Endothelial cell of umbilical vein (primary cell): ENCODE results near the gene SCN7A. TPM values are rescaled to one million over a fixed set of nuclear protein-coding genes. Genes with fewer than 3 reads are reported as not detected.

Experiments used
- BruUV-seq: library from RNA; stranded (reverse); fragments of 400-500 nt; replicated peaks from 2 replicates; lab custom pipeline; 2021; lab: Mats Ljungman, UMichigan
- CTCF ChIA-PET: fragments of 300-600, 350-600 bp; sonication (Branson Sonifier 250); formaldehyde crosslinking; loops from one replicate; lab custom pipeline; 2021; ENCODE audit warnings: antibody characterized with exemption, inconsistent platforms; lab: Charles Lee
- POLR2A ChIA-PET: fragments of 300-600, 350-600 bp; sonication (Branson Sonifier 250); formaldehyde crosslinking; loops from one replicate; lab custom pipeline; 2021; ENCODE audit warnings: antibody characterized with exemption, inconsistent platforms; lab: Charles Lee
- DNase-seq: peaks from one replicate; pipeline ENCODE4 v3.0.0-alpha.2; 2011; ENCODE audit warnings: low read depth, low spot score
- FAIRE-seq: peaks from 2 replicates; lab custom pipeline; 2011; peaks lifted over from hg19 to GRCh38; lab: Jason Lieb, UNC
- H2AFZ ChIP-seq: 2 replicates; pipeline ENCODE4 v1.6.0; 2012; ENCODE audit warnings: low read depth, low read length, control low read depth, inconsistent platforms
- H3K27ac ChIP-seq: 2 replicates; pipeline ENCODE4 v1.5.1; 2011; ENCODE audit warnings: low read depth, mild to moderate bottlenecking, control low read depth, low read length, moderate library complexity; ENCODE audit not compliant: insufficient read depth
- H3K27me3 ChIP-seq, 2 experiments: 2 replicates each; pipeline versions ENCODE4 v1.6.0 to v1.6.1; 2011; ENCODE audit warnings: low read length in 2 of 2, mixed read lengths in 1 of 2; ENCODE audit not compliant: control insufficient read depth in 2 of 2, insufficient read depth in 2 of 2
- H3K36me3 ChIP-seq, 2 experiments: 2 replicates in 1 of 2; 3 replicates in 1 of 2; pipeline ENCODE4 v1.5.1; 2011; ENCODE audit warnings: low read length in 2 of 2, mild to moderate bottlenecking in 1 of 2, moderate library complexity in 1 of 2; ENCODE audit not compliant: control insufficient read depth in 2 of 2, insufficient read depth in 2 of 2; ENCODE audit errors: extremely low read depth in 1 of 2
- H3K4me1 ChIP-seq: 3 replicates; pipeline ENCODE4 v1.5.1; 2011; ENCODE audit warnings: mild to moderate bottlenecking, low read length; ENCODE audit not compliant: control insufficient read depth, insufficient read depth; ENCODE audit errors: extremely low read depth
- H3K4me2 ChIP-seq: 2 replicates; pipeline ENCODE4 v1.6.1; 2011; ENCODE audit warnings: low read length, control low read depth, mixed read lengths; ENCODE audit not compliant: insufficient read depth
- H3K4me3 ChIP-seq, 3 experiments: fragments of 200-600 bp in 1 of 3; sonication (generic), shearing (Covaris generic) in 1 of 3; replicated peaks in 1 of 3; 2 replicates each; pipeline ENCODE4 v1.5.1; 2011 to 2016; ENCODE audit warnings: control low read depth in 3 of 3, low read length in 3 of 3, mild to moderate bottlenecking in 2 of 3, inconsistent platforms in 1 of 3, low read depth in 1 of 3, moderate library complexity in 1 of 3; ENCODE audit not compliant: insufficient read depth in 1 of 3
- H3K79me2 ChIP-seq: 2 replicates; pipeline ENCODE4 v1.6.0; 2012; ENCODE audit warnings: low read length, inconsistent platforms; ENCODE audit not compliant: control insufficient read depth, insufficient read depth
- H3K9ac ChIP-seq: replicated peaks from 2 replicates; pipeline ENCODE3; 2011; ENCODE audit warnings: low read length, control low read depth; ENCODE audit not compliant: insufficient read depth; ENCODE audit errors: extremely low read depth
- H3K9me1 ChIP-seq: replicated peaks from 3 replicates; pipeline ENCODE4 v1.6.0; 2011; ENCODE audit warnings: mild to moderate bottlenecking, low read length; ENCODE audit not compliant: control insufficient read depth, insufficient read depth; ENCODE audit errors: extremely low read depth
- H3K9me3 ChIP-seq: replicated peaks from 2 replicates; pipeline ENCODE4 v1.5.1; 2012; ENCODE audit warnings: low read length, inconsistent platforms; ENCODE audit not compliant: control insufficient read depth, insufficient read depth
- H4K20me1 ChIP-seq: replicated peaks from 2 replicates; pipeline ENCODE3; 2011; ENCODE audit warnings: mild to moderate bottlenecking, low read length; ENCODE audit not compliant: control insufficient read depth, insufficient read depth; ENCODE audit errors: extremely low read depth
- EZH2 ChIP-seq: IDR thresholded peaks from 2 replicates; pipeline ENCODE4 v1.6.1; 2012; ENCODE audit warnings: borderline replicate concordance, low read depth, mild to moderate bottlenecking, moderate library complexity, low read length, inconsistent platforms; ENCODE audit not compliant: severe bottlenecking
- GATA2 ChIP-seq: IDR thresholded peaks from 2 replicates; pipeline ENCODE4 v1.7.0; 2011; ENCODE audit warnings: low read depth, mild to moderate bottlenecking, moderate library complexity, mixed read lengths, low read length; ENCODE audit not compliant: insufficient read length, insufficient read depth
- JUN ChIP-seq: IDR thresholded peaks from 2 replicates; pipeline ENCODE4 v1.6.1; 2011; ENCODE audit warnings: borderline replicate concordance, low read depth; ENCODE audit not compliant: insufficient read length, insufficient read depth
- MYC ChIP-seq: IDR thresholded peaks from one replicate; pipeline ENCODE4 v1.6.1; 2011; ENCODE audit warnings: mild to moderate bottlenecking, low read depth, low read length
- POLR2AphosphoS5 ChIP-seq: IDR thresholded peaks from 2 replicates; pipeline ENCODE4 v1.6.1; 2012; ENCODE audit warnings: low read depth, mild to moderate bottlenecking, control low read depth, low read length, moderate library complexity; ENCODE audit not compliant: insufficient read depth
- dilution Hi-C: fragments of 300-500 bp; cut with MboI; formaldehyde crosslinking; loops from one replicate; pipeline ENCODE4 v1.15.0; 2019; ENCODE audit warnings: low sequenced_read_pairs; ENCODE audit not compliant: extremely low pct_ligation_motif_present
- intact Hi-C: fragments of 100-400 bp; cut with micrococcal nuclease; formaldehyde crosslinking; loops from one replicate; pipeline ENCODE4 v1.10.0; 2022
- polyA plus RNA-seq, 4 experiments: library from polyadenylated mRNA; depleted of rRNA in 3 of 4; stranded (reverse) in 3 of 4; unstranded in 1 of 4; fragments of >200 nt; gene quantifications; 2 replicates each; pipeline versions ENCODE4 v1.2.1 to v1.2.3, GENCODE V29; 2011 to 2012; ENCODE audit warnings: missing spikeins in 1 of 4
- total RNA-seq: library from RNA; stranded (reverse); gene quantifications from 2 replicates; pipeline ENCODE4 v1.2.3, GENCODE V29; 2021
- TF ChIP-seq, protein P1 (sequence below), 2 donors: IDR thresholded peaks; 1 replicate in 1 of 2; 2 replicates in 1 of 2; pipeline ENCODE4 v1.5.1; 2011; ENCODE audit warnings: low read length in 2 of 2, mild to moderate bottlenecking in 2 of 2, moderate library complexity in 2 of 2, control low read depth in 1 of 2, inconsistent platforms in 1 of 2, low read depth in 1 of 2; ENCODE audit not compliant: insufficient read depth in 1 of 2; ENCODE audit errors: extremely low read depth in 1 of 2

The SCN7A gene
- total and polyA plus RNA-seq, 2 donors (not counting 3 experiments of a cell fraction or from before 2014, with no cell fraction given), result not detected

DNA sequence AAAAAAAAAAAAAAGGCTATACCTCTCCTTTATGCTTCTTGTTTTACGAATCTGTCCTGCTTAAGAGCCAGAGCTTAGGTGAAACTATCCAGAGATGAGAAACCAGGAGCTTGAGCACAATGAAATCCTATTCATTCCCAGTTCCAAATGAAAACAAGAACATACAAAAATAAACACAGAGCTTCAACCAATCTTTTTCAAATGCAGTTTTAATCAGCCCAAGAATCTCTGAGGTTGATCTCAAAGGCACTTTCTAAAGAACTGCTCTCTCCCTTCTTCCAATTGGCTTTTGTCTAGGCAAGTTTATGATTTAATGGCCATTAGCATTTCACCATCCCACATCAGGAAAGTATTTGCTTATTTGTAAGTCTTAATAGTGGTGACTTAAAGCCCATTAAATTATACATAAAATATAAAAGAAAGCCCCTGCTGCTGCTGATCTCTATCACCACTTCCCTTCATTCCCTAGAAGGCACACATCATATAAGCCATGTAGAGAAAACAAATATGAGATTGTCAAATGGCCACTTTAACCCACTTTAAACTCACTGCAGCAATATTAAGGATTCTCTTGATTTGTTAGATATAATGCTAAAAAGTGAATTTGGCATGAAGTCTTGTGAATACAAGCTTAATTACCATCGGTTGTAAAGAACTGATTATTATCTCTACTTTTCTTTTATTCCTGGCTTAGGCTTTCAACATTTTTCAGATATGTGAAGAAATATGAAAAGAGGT is 89.0 kb downstream of the SCN7A start:
- H3K27me3 ChIP-seq, result no peaks in the 10 kb centered on the region
- TF ChIP-seq, protein P1, sequence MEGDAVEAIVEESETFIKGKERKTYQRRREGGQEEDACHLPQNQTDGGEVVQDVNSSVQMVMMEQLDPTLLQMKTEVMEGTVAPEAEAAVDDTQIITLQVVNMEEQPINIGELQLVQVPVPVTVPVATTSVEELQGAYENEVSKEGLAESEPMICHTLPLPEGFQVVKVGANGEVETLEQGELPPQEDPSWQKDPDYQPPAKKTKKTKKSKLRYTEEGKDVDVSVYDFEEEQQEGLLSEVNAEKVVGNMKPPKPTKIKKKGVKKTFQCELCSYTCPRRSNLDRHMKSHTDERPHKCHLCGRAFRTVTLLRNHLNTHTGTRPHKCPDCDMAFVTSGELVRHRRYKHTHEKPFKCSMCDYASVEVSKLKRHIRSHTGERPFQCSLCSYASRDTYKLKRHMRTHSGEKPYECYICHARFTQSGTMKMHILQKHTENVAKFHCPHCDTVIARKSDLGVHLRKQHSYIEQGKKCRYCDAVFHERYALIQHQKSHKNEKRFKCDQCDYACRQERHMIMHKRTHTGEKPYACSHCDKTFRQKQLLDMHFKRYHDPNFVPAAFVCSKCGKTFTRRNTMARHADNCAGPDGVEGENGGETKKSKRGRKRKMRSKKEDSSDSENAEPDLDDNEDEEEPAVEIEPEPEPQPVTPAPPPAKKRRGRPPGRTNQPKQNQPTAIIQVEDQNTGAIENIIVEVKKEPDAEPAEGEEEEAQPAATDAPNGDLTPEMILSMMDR (IDR thresholded peaks at IDR 0.05; ENCODE audit: extremely low read depth in 1 of 2, insufficient read depth in 1 of 2, low read depth in 1 of 2, low read length in 2 of 2), result no peak
- no peak for TF ChIP-seq POLR2AphosphoS5
- no peak for TF ChIP-seq MYC
- TF ChIP-seq EZH2, result no peak
- ChIA-PET CTCF (interaction anchor here (0.7 to 0.8 kb wide), 2 partner anchors 15 to 277 kb away, joined by 3 read pairs; partner anchors contain the start of gene SCN1A), POLR2A (no interaction called here)
- H3K9me3 ChIP-seq, result no peaks in the 10 kb centered on the region
- intact Hi-C loops (no loop called here), dilution Hi-C loops (no loop called here)
- no peaks in the 10 kb centered on the region for H3K36me3 ChIP-seq
- H3K9ac ChIP-seq, result no peak overlapping the region
- H3K27ac ChIP-seq, result no peak overlapping the region
- H3K79me2 ChIP-seq, result no peaks in the 10 kb centered on the region
- no peak overlapping the region for H3K4me3 ChIP-seq
- BruUV-seq, result no TSS peak
- no peak overlapping the region for H3K4me2 ChIP-seq
- DNase-seq (no peak), FAIRE-seq (no peak)
- no peaks in the 10 kb centered on the region for H4K20me1 ChIP-seq
- no peak overlapping the region for H2AFZ ChIP-seq
- H3K9me1 ChIP-seq, result no peaks in the 10 kb centered on the region
- H3K4me1 ChIP-seq, result no peaks in the 10 kb centered on the region

DNA sequence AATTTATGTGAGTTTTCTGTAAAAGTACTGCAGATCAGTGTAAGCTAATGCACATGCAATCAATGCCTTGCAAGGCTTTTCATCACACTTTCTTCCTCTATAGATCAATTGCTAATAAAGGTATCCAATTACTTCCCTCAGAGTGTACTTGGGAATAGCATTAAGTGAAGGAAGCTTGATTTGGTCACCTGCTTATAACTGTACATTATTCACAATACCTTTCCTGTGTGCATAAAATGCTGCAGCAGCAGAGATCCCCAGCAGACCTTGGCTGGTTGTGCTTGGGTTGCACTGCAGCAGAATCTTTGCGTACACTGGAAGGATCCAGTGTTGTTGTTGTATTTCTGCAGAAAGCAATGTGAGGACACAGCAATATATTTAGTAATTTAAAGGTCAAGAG is 99.8 kb downstream of the SCN7A start:
- FAIRE-seq (no peak), DNase-seq (no peak)
- H3K27me3 ChIP-seq, result no peaks in the 10 kb centered on the region
- H3K36me3 ChIP-seq, result no peaks in the 10 kb centered on the region
- H3K9me1 ChIP-seq, result no peaks in the 10 kb centered on the region
- H3K27ac ChIP-seq, result no peak overlapping the region
- H3K4me2 ChIP-seq, result no peak overlapping the region
- no peaks in the 10 kb centered on the region for H4K20me1 ChIP-seq
- intact Hi-C loops (no loop called here), dilution Hi-C loops (no loop called here)
- peaks cover 3% of the 10 kb centered on the region for H3K4me1 ChIP-seq
- no TSS peak for BruUV-seq
- no peak overlapping the region for H2AFZ ChIP-seq
- no peak for TF ChIP-seq GATA2
- TF ChIP-seq, protein P1 (IDR thresholded peaks at IDR 0.05; ENCODE audit: extremely low read depth in 1 of 2, insufficient read depth in 1 of 2, low read depth in 1 of 2, low read length in 2 of 2), result no peak
- TF ChIP-seq JUN, result peak; percentile 1
- no peak overlapping the region for H3K9ac ChIP-seq
- CTCF ChIA-PET, result no interaction called here
- no peaks in the 10 kb centered on the region for H3K79me2 ChIP-seq
- H3K9me3 ChIP-seq, result no peaks in the 10 kb centered on the region
- no peak overlapping the region for H3K4me3 ChIP-seq
- POLR2A ChIA-PET, result no interaction called here
